Neural cell (in vitro differentiated cells): ENCODE results near the gene RAB27B. TPM values are rescaled to one million over a fixed set of nuclear protein-coding genes. Genes with fewer than 3 reads are reported as not detected.
"Not testable (repeated sequence)": the region's sequence is repeated elsewhere in the genome, so short reads cannot be mapped to it uniquely, and the experiment has no call there.

ENCODE experiments used
- H2AFZ ChIP-seq: fragments of 200-600, 300-800 bp; sonication (generic), shearing (Covaris generic); 2 replicates; pipeline ENCODE4 v1.6.0; 2014; ENCODE audit warnings: low read depth, mild to moderate bottlenecking, antibody characterized with exemption, low read length, moderate library complexity
- H3F3A ChIP-seq: fragments of 200-600 bp; shearing (Covaris generic); 2 replicates; pipeline ENCODE4 v1.6.1; 2016; ENCODE audit warnings: mild to moderate bottlenecking, moderate library complexity, mixed read lengths, antibody characterized with exemption, low read length; ENCODE audit not compliant: insufficient read depth, poor library complexity, severe bottlenecking
- H3K27ac ChIP-seq: fragments of 200-600, 300-800 bp; sonication (generic), shearing (Covaris generic); 2 replicates; pipeline ENCODE4 v1.5.1; 2014; ENCODE audit warnings: mild to moderate bottlenecking, low read length, moderate library complexity
- H3K27me3 ChIP-seq: fragments of 300-800, 200-600 bp; sonication (generic), shearing (Covaris generic); 2 replicates; pipeline ENCODE4 v1.6.0; 2014; ENCODE audit warnings: mild to moderate bottlenecking, low read depth, low read length, moderate library complexity; ENCODE audit not compliant: insufficient read depth
- H3K36me3 ChIP-seq: fragments of 300-800, 200-600 bp; sonication (generic), shearing (Covaris generic); 2 replicates; pipeline ENCODE4 v1.5.1; 2014; ENCODE audit warnings: mild to moderate bottlenecking, antibody characterized with exemption, low read length, moderate library complexity; ENCODE audit not compliant: insufficient read depth
- H3K4me2 ChIP-seq: fragments of 300-800, 200-600 bp; sonication (generic), shearing (Covaris generic); 2 replicates; pipeline ENCODE4 v1.6.0; 2014; ENCODE audit warnings: mild to moderate bottlenecking, low read length
- H3K4me3 ChIP-seq: fragments of 300-800, 200-600 bp; sonication (generic), shearing (Covaris generic); 2 replicates; pipeline ENCODE4 v1.5.1; 2014; ENCODE audit warnings: mild to moderate bottlenecking, low read length, moderate library complexity
- H3K79me2 ChIP-seq: fragments of 200-600 bp; shearing (Covaris generic); replicated peaks from 2 replicates; pipeline ENCODE4 v1.6.0; 2014; ENCODE audit warnings: mild to moderate bottlenecking, low read length, moderate library complexity; ENCODE audit not compliant: insufficient read depth
- H3K9ac ChIP-seq: fragments of 300-800, 200-600 bp; sonication (generic), shearing (Covaris generic); 2 replicates; pipeline ENCODE4 v1.6.1; 2016; ENCODE audit warnings: mild to moderate bottlenecking, low read length, mixed read lengths
- H3K9me2 ChIP-seq: fragments of 200-600 bp; shearing (Covaris generic); 2 replicates; pipeline ENCODE4 v1.6.1; 2016; ENCODE audit warnings: mild to moderate bottlenecking, low read length, mixed read lengths; ENCODE audit not compliant: insufficient read depth
- H3K9me3 ChIP-seq: fragments of 200-600, 300-800 bp; sonication (generic), shearing (Covaris generic); 2 replicates; pipeline ENCODE4 v1.6.1; 2016; ENCODE audit warnings: mild to moderate bottlenecking, mixed run types, low read length, moderate library complexity, mixed read lengths
- H4K20me1 ChIP-seq: fragments of 200-600 bp; shearing (Covaris generic); 2 replicates; pipeline ENCODE4 v1.6.1; 2016; ENCODE audit warnings: mild to moderate bottlenecking, mixed run types; ENCODE audit not compliant: insufficient read depth
- EP300 ChIP-seq: fragments of 450-650 bp; conservative IDR thresholded peaks from 2 replicates; pipeline ENCODE4 v1.6.1; 2014; ENCODE audit warnings: antibody characterized with exemption, mild to moderate bottlenecking, moderate library complexity; ENCODE audit not compliant: poor library complexity, severe bottlenecking
- EZH2 ChIP-seq: fragments of 200-600, 300-800 bp; shearing (Covaris generic), sonication (generic); IDR thresholded peaks from 2 replicates; pipeline ENCODE4 v1.6.1; 2014; ENCODE audit warnings: antibody characterized with exemption, low read length, borderline replicate concordance, mild to moderate bottlenecking; ENCODE audit not compliant: insufficient read depth, poor library complexity, severe bottlenecking
- MXI1 ChIP-seq: fragments of 450-650 bp; conservative IDR thresholded peaks from 2 replicates; pipeline ENCODE4 v1.6.1; 2014; ENCODE audit warnings: antibody characterized with exemption, mild to moderate bottlenecking; ENCODE audit not compliant: poor library complexity, severe bottlenecking
- POLR2AphosphoS5 ChIP-seq: IDR thresholded peaks from 2 replicates; pipeline ENCODE4 v1.6.1; 2012
- RAD21 ChIP-seq: fragments of 450-650 bp; conservative IDR thresholded peaks from 2 replicates; pipeline ENCODE4 v1.6.1; 2014; ENCODE audit warnings: antibody characterized with exemption, mild to moderate bottlenecking, moderate library complexity
- SMC3 ChIP-seq: fragments of 450-650 bp; conservative IDR thresholded peaks from 2 replicates; pipeline ENCODE4 v1.6.1; 2014; ENCODE audit warnings: antibody characterized with exemption, mild to moderate bottlenecking, moderate library complexity; ENCODE audit not compliant: poor library complexity
- TAF1 ChIP-seq: IDR thresholded peaks from 2 replicates; pipeline ENCODE4 v1.6.1; 2012; ENCODE audit warnings: low read depth
- polyA plus RNA-seq: library from polyadenylated mRNA; depleted of rRNA; stranded (reverse); fragments of >200 nt; gene quantifications from 2 replicates; pipeline ENCODE4 v1.2.3, GENCODE V29; 2014
- TF ChIP-seq, protein P1 (sequence below): fragments of 450-650 bp; IDR thresholded peaks from 2 replicates; pipeline ENCODE4 v1.5.1; 2014; ENCODE audit warnings: antibody characterized with exemption, mild to moderate bottlenecking, moderate library complexity; ENCODE audit not compliant: poor library complexity, severe bottlenecking
- TF ChIP-seq, protein P2 (sequence below): IDR thresholded peaks from 2 replicates; pipeline ENCODE4 v1.6.1; 2012; ENCODE audit warnings: borderline replicate concordance

RAB27B gene
- polyA plus RNA-seq, 1 donor from 2014 or later = 37.3 TPM

DNA sequence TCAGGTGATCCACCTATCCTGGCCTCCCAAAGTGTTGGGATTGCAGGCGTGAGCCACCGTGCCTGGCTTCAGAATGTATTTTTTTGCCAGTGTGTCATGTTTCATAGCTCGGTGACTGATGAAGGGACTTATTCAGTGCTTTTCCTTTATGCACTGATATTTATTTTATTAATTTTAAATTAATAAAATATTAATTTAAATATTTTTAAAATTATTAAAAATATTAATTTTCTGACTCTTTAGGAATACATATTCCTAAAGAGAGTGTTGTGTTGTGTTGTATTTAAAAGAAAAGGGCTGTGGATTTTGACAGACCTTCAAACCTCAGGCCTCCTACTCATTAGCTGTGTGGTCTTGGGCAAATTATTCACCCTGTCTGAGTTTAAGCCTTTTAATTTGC lies 22.3 kb downstream of the RAB27B start:
- no peaks in the 10 kb centered on the region for H4K20me1 ChIP-seq
- H3K27ac ChIP-seq = no peak overlapping the region
- no peaks in the 10 kb centered on the region for H3K9me2 ChIP-seq
- no peaks in the 10 kb centered on the region for H3K36me3 ChIP-seq
- TF ChIP-seq, protein P1, sequence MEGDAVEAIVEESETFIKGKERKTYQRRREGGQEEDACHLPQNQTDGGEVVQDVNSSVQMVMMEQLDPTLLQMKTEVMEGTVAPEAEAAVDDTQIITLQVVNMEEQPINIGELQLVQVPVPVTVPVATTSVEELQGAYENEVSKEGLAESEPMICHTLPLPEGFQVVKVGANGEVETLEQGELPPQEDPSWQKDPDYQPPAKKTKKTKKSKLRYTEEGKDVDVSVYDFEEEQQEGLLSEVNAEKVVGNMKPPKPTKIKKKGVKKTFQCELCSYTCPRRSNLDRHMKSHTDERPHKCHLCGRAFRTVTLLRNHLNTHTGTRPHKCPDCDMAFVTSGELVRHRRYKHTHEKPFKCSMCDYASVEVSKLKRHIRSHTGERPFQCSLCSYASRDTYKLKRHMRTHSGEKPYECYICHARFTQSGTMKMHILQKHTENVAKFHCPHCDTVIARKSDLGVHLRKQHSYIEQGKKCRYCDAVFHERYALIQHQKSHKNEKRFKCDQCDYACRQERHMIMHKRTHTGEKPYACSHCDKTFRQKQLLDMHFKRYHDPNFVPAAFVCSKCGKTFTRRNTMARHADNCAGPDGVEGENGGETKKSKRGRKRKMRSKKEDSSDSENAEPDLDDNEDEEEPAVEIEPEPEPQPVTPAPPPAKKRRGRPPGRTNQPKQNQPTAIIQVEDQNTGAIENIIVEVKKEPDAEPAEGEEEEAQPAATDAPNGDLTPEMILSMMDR = no peak
- TF ChIP-seq MXI1 = no peak
- no peak for TF ChIP-seq SMC3
- TF ChIP-seq, protein P2, sequence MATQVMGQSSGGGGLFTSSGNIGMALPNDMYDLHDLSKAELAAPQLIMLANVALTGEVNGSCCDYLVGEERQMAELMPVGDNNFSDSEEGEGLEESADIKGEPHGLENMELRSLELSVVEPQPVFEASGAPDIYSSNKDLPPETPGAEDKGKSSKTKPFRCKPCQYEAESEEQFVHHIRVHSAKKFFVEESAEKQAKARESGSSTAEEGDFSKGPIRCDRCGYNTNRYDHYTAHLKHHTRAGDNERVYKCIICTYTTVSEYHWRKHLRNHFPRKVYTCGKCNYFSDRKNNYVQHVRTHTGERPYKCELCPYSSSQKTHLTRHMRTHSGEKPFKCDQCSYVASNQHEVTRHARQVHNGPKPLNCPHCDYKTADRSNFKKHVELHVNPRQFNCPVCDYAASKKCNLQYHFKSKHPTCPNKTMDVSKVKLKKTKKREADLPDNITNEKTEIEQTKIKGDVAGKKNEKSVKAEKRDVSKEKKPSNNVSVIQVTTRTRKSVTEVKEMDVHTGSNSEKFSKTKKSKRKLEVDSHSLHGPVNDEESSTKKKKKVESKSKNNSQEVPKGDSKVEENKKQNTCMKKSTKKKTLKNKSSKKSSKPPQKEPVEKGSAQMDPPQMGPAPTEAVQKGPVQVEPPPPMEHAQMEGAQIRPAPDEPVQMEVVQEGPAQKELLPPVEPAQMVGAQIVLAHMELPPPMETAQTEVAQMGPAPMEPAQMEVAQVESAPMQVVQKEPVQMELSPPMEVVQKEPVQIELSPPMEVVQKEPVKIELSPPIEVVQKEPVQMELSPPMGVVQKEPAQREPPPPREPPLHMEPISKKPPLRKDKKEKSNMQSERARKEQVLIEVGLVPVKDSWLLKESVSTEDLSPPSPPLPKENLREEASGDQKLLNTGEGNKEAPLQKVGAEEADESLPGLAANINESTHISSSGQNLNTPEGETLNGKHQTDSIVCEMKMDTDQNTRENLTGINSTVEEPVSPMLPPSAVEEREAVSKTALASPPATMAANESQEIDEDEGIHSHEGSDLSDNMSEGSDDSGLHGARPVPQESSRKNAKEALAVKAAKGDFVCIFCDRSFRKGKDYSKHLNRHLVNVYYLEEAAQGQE = no peak
- TF ChIP-seq EP300 = no peak
- TF ChIP-seq TAF1 = no peak
- TF ChIP-seq RAD21 = no peak
- TF ChIP-seq POLR2AphosphoS5 = no peak
- TF ChIP-seq EZH2 = no peak
- no peaks in the 10 kb centered on the region for H3K9me3 ChIP-seq
- no peak overlapping the region for H2AFZ ChIP-seq
- no peak overlapping the region for H3K9ac ChIP-seq
- H3K4me3 ChIP-seq = no peak overlapping the region
- no peaks in the 10 kb centered on the region for H3K27me3 ChIP-seq
- no peaks in the 10 kb centered on the region for H3F3A ChIP-seq
- no peaks in the 10 kb centered on the region for H3K79me2 ChIP-seq
- no peak overlapping the region for H3K4me2 ChIP-seq

DNA sequence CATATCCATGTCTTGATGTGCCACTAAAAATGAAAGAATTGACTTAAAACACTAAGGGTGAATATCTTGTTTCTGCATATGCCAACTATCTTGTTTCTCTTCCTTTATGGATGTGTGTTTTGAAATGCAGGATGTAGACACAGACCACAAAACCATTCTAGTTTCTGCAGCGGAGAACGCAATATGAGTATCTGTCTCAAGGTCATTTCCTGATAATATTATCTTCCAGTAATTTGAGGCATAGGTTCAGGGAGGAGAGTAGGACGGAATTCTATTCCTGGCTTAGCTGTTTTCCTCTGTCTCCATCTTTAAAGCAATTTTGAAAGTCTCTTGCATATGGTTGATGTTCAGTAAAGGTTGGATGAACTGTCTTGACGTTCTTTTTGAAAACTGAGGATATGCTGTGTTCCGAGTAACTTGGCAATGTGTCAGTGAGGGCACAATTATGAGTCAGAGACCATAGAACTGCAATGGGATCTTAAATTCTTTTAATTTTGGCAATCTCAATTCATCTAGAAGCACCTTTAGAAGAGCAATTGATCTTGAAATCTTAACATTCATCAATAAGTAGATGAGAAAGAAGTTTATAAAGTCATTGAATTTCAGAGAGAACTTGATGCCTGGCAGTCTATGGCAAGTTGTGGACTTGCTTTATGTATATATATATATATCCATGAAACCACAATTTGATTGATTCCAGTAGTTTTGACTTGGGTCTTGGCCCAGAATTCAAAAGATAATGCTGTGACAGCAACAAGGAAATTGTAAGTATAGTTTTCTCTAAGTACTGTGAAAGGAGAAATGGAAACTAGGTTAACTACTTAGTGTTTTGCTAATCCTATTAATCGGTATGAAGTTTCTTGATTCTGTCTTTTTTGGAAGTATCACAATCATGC lies 24.8 kb downstream of the RAB27B start:
- H4K20me1 ChIP-seq = no peaks in the 10 kb centered on the region
- no peaks in the 10 kb centered on the region for H3K27me3 ChIP-seq
- no peak overlapping the region for H3K4me2 ChIP-seq
- H3K36me3 ChIP-seq = no peaks in the 10 kb centered on the region
- H3K79me2 ChIP-seq = no peaks in the 10 kb centered on the region
- H3K9ac ChIP-seq = no peak overlapping the region
- H3K4me3 ChIP-seq = no peak overlapping the region
- no peaks in the 10 kb centered on the region for H3K9me2 ChIP-seq
- no peak overlapping the region for H2AFZ ChIP-seq
- TF ChIP-seq RAD21 (no peak), EP300 (no peak), SMC3 (no peak)
- H3F3A ChIP-seq = no peaks in the 10 kb centered on the region
- no peak overlapping the region for H3K27ac ChIP-seq
- H3K9me3 ChIP-seq = no peaks in the 10 kb centered on the region

DNA sequence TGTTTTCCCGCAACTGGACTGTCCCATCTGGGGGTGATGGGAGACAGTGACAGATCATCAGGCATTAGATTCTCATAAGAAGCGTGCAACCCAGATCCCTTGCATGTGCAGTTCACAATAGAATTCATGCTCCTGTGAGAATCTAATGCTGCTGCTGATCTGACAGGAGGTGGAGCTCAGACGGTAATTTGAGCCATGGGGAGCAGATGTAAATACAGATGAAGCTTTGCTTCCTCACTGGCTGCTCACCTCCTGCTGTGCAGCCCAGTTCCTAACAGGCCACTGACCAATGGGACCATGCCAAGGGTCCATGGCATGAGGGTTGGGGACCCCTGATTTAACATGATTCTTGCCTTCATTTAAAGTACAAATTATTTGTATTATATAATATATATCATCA lies 26.8 kb downstream of the RAB27B start:
- not testable (repeated sequence) for H3K9ac ChIP-seq, H4K20me1 ChIP-seq, H2AFZ ChIP-seq, H3F3A ChIP-seq, H3K4me2 ChIP-seq, H3K9me2 ChIP-seq, H3K79me2 ChIP-seq, H3K27ac ChIP-seq, H3K27me3 ChIP-seq, H3K36me3 ChIP-seq, H3K9me3 ChIP-seq, H3K4me3 ChIP-seq
